LNCAP (cell line): Measurements from ENCODE around the gene GJC2.

Experiments
- TF ChIP-seq, protein P1 (sequence below): fragments of 450-650 bp; IDR thresholded peaks from 2 replicates; pipeline ENCODE4 v1.5.1; 2017; ENCODE audit warnings: mild to moderate bottlenecking

GJC2 gene

DNA sequence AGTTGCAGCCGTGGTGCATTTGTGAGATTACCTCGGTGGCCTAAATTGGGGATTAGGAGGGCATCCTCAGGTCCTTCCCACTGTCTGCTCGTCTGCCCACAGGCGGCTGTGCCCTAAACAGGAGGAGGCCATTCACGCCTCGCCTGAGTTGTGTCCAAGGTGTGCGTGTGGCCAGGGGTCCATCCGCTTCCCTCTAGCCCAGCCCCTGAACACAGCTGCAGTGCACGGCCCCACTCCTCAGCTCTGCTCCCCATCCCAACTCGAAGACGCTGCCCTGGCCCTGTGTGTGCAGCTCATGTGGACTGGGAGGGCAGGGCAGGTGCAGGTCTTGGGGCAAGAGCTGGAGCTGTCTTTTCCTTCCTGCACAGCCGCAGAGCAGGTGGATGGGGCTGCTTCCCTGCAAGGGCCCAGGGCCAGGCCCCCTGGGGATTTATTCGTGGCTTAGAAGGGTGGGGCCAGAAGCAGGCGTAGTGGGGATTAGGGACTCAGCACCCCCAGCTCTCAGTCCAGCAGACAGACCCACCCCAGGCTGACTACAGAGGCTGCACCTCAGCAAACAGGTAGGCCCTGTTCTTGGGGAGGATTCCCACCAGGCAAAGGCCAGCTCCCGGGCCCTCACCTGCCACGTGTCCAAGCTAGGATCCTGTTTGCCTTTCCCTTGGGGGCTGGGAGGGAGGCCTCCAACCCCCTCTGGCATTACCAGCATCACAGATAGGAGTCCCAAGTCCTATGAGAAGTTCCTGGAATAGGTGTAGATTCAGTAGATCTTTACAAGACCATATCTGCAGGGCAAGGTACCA, 5.3 kb upstream of the GJC2 start:
- TF ChIP-seq, protein P1, sequence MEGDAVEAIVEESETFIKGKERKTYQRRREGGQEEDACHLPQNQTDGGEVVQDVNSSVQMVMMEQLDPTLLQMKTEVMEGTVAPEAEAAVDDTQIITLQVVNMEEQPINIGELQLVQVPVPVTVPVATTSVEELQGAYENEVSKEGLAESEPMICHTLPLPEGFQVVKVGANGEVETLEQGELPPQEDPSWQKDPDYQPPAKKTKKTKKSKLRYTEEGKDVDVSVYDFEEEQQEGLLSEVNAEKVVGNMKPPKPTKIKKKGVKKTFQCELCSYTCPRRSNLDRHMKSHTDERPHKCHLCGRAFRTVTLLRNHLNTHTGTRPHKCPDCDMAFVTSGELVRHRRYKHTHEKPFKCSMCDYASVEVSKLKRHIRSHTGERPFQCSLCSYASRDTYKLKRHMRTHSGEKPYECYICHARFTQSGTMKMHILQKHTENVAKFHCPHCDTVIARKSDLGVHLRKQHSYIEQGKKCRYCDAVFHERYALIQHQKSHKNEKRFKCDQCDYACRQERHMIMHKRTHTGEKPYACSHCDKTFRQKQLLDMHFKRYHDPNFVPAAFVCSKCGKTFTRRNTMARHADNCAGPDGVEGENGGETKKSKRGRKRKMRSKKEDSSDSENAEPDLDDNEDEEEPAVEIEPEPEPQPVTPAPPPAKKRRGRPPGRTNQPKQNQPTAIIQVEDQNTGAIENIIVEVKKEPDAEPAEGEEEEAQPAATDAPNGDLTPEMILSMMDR: no peak

GRCh38 chr1:228144993-228145343, 4.8 kb upstream of the GJC2 start:
- TF ChIP-seq, protein P1: no peak

GRCh38 chr1:228145463-228146416, 4.0 kb upstream of the GJC2 start:
- TF ChIP-seq, protein P1: no peak

- TF ChIP-seq, protein P1: no peak
These were observed 3.1 kb upstream of the GJC2 start for GRCh38 chr1:228146417-228147150.

DNA sequence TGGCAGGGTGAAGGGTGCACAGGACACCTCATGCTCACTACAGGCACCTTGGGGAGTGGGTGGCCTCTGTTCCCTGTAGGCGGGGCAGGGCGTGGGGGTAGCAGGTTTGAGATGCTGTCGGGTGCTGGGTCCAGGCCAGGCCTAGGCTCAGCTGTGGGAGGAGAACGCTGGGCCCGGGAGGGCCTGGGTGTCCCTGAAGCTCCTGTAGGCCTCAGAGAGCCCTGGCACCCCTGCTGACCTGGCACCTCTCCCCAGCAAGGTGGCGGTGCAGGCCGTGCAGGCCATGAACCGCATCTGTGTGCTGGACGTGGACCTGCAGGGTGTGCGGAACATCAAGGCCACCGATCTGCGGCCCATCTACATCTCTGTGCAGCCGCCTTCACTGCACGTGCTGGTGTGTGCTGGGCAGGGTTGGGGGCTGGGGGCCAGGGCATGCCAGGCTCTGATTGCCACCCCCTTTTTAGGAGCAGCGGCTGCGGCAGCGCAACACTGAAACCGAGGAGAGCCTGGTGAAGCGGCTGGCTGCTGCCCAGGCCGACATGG, 2.5 kb upstream of the GJC2 start:
- TF ChIP-seq, protein P1: no peak

DNA sequence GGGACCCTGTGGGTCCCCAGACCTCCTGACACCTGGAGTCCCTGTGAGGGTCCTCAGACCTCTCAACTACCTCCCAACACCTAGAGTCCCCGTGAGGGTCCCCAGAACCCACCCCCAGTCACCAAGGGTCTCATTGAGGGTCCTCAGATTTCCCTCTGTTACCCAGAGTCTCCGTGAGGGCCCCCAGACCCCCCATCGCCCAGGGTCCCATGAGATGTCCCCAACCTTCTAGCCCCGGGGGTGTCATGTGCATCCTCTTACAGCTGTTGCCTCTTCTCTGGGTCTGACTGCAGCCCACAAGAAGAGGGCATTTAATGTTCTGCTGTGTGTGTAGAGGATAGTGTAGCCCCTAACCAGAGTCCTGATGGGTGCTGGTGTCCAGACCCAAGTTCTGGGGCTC, 2.0 kb upstream of the GJC2 start:
- TF ChIP-seq, protein P1: no peak

DNA sequence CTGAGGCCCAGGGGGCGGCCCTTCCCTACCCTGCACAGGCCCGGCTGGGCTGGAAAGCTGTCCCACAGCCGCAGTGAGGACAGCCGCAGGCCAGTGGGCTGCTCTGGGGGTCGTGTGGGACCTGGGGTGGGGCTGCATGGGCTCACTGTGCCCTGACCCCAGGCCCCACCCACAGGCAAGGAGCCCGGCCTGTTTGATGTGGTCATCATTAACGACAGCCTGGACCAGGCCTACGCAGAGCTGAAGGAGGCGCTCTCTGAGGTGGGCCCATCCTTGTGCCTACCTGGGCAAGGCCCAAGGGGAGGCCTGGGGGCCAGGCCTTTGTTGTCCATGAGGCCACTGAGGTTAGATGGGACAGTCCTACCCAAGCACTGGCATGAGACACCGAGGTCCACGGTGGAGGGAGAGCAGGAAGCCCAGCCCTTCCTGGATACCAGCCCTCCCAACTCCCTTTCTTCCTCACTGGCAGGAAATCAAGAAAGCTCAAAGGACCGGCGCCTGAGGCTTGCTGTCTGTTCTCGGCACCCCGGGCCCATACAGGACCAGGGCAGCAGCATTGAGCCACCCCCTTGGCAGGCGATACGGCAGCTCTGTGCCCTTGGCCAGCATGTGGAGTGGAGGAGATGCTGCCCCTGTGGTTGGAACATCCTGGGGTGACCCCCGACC, 1.4 kb upstream of the GJC2 start:
- TF ChIP-seq, protein P1: no peak
